NCI-H2029 treated with DMSO at 0.1 percent for 48 hours (cell line): ENCODE data around the gene AATK.

Experiments used
- DNase-seq: peaks from one replicate; lab custom pipeline; 2025; lab: John Stamatoyannopoulos, UW

AATK gene

GRCh38 chr17:81127133-81127455, 38.9 kb downstream of the AATK start:
- DNase-seq, result no peak

DNA sequence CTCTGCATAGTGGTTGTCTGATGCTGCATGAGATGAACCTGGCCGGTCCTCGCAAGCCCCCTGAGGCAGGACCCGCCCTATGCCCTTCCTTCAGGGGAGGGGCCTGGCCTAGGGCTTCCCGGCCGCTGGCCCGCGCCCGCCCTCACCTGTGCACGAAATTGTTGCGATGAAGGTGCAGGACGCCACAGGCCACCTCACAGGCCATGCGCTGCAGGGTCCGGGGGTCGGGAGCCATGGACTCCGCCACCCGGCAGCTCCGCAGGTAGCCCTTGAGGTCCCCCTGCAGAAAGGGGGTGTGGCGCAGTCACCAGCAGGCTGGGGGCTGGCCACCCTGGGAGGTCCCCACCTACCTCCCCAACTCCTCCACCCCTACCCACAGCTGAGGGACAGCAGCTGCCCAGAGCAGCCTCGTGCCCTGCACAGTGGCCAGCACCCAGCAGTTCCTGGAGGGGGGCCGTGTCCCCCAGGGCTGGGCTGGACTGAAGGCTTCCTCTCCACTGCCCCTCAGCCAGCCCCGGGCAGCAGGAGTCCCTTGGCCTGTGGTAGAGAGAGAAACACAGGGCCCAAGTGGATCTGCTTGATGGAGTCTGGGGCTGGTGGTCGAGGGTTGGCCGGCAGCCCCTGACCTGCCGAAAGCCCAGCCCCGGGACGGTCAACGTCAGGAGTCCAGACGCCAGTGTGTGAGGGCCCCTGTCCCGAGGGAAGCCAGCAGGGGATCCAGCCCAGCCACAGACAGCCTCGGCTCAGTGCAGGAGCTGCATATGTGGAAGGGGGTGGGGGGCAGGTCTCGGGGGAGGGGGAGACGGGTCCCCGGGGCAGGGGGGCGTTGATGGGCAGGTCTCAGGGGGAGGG, 39.5 kb downstream of the AATK start:
- DNase-seq, result no peak

DNA sequence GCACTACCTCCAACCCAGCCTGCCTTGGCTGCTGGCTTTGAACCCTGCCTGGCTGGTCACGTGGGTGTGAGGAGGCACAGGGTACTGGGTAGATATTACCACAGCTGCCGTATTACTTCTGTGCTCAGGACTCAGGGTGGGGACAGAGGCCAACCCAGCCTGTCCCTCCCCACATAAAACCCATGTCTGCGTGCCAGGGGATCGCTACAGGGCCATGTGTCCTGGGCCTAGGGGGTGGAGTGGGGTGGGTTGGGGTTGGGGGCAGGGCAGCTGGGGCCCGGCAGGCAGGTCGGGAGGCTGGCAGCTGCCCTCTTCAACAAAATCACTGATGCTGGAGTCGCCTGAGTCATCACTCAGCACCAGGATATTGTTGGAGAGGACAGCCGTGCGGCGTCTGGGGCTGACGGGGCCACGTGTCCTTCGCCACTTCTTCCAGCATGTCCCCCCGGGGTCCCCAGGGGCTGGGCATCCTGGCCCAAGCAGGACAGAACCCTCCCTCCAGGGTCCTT, 40.4 kb downstream of the AATK start:
- no peak for DNase-seq

DNA sequence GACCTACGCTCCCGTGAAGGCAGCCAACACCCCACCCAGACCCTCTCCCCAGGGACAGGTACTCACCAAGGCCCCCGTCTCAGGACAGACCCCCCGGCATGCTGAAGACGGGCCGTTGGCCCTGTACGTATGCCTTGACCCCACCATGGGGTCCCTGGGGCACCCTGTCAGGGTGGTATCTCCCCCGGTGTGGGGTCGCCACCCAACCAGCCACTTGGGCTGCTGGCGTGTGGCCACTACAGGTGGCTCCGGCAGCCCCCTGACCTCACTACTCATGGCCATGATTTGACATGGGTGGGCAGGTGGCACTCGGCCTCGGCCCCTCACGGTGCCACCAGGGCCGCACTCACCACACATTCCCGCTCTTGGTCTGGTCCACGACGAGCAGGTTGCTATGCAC, 41.6 kb downstream of the AATK start:
- no peak for DNase-seq

DNA sequence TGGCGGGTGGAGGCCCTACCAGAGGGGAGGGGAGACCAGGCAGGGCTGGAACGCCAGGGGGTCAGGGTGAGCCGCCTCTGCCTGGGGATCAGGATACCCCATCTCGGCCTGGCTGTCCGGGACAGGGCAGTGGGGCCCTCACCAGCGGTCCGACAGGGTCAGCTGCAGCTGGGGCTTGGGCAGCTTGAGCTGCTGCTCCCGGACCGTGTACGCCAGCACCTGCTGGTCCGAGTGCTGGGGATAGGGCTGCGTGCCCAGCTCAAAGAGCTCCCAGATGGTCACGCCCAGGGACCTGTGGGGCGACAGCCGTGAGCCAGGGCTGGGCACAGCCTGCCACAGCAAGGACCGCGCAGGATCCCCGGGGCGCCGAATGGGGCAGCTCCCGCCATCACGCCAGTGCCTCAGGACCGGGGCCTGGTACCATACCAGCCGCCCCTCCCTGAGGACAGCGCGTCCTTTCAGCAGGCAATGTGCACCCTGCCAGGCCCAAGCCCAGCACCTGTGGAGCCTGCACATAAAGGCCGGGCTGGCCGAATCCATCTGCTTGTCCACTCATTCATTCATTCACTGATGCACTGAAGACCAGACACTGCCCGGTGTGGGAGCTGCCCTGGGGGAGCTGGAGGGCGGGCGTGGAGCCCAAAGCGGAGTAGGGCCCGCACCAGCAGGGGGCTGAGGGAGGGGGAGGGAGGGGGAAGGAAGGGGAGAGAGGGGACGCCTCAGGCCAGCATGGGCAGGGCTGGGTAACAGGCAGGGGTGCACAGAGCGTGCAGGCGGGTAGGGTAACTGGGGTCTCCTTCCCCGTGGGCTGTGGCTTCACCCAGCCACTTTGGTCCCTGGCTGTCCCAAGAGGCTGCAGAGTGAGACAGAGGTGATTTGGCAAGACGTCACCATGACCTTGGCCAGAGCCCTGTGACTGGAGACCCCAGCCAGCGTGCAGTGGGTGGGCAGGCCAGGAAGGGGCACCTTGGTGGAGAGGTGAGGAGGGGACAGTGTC, 42.7 kb downstream of the AATK start:
- no peak for DNase-seq

DNA sequence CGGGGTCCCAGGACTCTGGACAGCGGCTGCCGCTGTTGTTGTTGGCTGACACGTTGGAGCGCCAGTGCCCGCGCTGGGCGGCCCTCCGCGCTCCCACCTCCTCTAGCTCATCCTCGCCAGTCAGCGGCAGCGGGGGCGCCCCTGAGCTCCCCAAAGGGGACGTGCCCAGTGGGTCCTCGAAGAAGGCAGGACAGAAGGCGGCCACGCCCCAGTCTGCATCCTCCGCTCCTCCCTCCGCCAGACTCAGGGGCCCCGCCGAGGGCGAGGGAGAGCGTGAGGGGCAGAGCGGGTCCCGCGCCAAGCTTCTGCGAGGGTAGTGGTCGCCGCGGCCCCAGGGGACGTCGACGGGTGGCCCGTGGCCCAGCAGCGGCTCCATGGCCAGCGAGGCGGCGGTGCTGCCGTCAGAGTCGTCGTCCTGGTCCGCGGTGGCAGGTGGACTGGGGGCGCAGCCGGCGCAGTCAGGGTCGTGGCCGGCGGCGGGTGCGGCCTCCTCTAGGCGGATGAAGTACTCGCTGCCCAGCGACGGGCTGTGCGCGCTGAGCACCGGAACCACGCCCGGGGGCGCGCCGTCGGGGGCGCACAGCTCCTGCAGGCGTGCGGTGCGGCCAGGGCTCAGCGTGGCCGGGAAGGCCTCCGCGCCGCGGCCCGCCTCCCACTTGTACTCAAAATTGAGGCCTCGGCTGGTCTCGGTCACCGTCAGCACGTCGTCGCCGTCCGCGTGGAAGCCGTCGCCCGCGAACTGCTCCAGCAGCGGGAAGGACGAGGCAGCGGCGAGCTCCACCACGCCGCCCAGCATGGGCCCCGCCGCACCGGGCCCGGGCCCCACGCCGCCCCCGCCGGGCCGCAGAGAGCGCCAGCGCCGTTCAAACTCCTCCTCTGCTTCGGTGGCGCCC, 43.9 kb downstream of the AATK start:
- no peak for DNase-seq

DNA sequence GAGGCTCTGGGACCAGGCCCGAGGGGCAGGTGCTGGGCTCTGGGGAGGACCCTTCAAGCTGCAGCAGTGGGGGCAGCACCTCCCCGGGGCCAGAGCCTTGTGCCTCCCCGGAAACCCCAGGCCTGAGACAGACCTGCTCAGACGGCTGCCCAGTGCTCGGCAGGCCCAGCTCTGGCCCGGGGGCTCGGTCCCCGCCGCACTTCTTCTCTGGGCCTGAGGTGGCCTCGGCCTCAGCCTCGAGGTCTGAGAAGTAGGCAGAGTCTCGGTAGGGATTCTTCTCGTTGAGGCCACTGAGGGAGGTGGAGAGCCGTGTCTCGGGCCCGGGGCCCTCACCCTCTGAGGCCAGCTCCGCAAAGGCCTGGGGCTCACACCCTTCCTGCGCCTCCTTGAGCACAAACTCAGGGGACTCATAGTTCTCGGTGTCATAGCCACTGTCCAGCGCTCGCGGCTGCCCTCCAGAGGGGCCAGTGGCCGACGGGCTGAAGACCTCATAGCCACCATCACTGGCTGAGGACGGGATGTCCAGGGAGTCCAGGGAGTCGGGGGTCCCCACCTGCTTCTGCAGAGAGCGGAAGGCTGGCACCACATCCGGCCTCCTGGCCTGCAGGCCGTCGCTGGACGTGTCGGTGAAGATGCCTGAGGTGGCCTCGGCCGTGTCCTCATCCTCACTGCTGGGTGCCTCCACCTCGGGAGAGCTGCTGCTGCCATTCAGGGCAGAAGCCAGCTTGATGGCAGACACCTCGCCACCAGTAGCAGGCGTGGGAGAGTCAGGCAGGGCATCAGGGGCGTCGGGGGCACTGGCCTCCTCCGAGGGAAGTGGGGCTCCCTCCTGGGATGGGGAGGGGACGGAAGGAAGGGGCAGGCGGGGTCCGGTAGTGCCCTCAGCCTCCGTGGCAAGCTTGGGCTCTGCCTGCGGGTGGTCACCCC, 45.1 kb downstream of the AATK start:
- no peak for DNase-seq

GRCh38 chr17:81120149-81120484, 45.9 kb downstream of the AATK start:
- no peak for DNase-seq

GRCh38 chr17:81119223-81120148, 46.5 kb downstream of the AATK start:
- peak; percentile 30 for DNase-seq

DNA sequence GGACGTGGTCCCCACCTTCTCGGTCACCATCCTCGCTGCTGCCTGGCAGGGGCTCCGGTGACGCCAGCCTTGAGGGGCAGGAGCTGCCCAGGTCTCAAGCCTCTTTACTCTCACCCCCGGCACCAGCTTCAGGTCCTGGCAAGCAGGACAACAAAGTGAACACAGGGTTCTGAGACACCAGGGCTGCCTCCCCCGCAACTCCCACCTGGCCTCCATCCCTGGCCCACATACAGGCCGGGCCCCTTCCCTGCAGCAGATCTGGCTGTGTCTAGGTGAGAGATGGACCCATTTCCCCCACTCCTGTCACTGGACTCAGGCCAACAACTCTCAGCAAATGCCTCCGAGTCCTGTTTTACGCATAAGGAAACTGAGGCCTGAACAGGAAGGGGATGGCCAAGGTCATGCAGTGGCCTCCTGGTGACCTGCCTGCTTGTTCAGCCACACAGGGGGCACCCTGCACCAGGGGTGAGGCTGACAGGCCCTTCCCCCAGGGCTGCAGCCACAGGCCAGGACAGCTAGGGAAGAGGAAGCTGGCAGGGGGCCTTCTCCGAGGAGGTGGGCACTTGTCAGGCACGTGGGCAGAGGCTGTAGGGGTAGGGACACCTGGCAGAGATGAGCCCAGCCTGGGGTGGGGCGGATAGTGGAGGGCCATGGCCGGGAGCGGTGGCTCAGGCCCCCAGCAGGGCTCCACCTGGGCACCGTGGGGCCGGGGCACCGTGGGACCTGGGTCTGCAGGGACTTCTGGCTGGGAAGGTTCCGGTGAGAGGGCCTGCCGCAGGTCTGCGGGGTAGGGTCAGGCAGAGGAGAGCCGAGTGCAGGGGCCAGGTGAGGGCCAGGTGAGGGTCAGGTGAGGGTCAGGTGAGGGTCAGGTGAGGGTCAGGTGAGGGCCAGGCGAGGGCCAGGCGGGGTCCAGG, 47.5 kb downstream of the AATK start:
- DNase-seq, result no peak

DNA sequence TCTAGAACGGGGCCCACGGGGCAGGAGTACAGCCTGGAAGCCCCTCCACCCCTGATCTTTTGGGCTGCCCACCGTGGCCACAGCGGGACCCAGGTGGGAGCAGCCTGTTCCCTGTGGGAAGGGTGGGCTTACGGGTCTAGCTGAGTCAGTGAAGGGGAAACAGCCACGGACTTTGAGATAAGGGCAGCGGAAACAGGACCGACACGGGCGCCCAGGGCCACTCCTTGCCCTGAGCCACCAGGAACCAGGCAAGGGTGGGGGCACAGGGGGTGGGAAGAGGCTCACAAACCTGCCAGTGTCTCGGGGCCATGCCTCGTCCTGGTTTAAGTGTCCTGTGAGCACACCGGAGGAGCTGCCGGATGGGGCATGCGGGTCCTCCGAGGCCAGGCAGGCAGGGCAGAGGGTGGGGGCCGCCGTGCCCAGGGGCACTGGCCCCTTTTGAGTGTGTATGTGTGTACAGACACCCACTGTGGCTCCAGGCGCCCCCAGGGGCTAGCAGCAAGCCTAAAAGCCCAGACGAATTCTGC, 48.3 kb downstream of the AATK start:
- no peak for DNase-seq

GRCh38 chr17:81116704-81117103, 49.3 kb downstream of the AATK start:
- DNase-seq, result no peak

GRCh38 chr17:81115749-81116464, 50.1 kb downstream of the AATK start:
- DNase-seq, result no peak

DNA sequence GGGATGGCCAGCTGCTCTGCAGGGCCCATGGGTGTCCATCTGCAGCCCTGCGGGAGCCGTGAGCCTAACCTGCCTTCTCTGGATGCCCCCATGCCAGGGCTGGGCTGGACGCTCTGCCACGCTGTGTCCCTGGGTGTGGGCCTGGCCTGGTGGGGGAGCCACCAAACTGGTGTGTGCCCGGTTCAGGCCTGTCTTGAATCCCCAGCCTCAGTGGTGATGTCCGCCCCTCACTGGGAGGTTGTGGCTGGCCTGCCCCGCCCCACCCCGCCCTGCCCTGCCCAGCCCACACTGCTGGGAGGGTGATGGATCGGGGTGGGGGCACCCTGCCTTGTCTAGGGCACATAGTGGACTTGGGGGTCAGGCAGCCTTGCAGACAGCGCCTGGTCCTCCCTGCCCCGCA, 50.8 kb downstream of the AATK start:
- no peak for DNase-seq

- no peak for DNase-seq
Observed at GRCh38 chr17:81114351-81115093, 51.5 kb downstream of the AATK start.

GRCh38 chr17:81113158-81113724, 52.8 kb downstream of the AATK start:
- no peak for DNase-seq

- DNase-seq, result no peak
Observed at GRCh38 chr17:81112450-81112849, 53.6 kb downstream of the AATK start.
